ENCODE measurements around the gene NEDD1.
A peak's percentile ranks its signal among the peaks of the same experiment; 100 is the strongest.

The NEDD1 gene

DNA sequence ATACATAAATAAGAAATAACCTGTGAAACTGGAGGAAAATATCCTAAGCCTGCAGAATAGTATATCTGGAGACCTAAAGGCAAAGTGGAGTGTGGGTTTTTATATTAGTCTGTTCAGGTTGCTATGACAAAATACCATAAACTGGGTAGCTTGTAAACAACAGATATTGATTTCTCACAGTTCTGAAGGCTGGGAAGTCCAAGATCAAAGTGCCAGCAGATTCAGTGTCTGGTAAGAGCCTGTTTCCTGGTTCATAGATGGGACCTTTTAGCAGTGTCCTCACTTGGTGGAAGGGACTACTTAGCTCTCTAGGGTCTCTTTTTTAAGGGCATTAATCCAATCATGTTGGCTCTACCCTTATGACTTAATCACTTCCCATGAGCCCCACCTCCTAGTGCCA is 25.4 kb upstream of the NEDD1 start:
- TF ChIP-seq, protein P1, sequence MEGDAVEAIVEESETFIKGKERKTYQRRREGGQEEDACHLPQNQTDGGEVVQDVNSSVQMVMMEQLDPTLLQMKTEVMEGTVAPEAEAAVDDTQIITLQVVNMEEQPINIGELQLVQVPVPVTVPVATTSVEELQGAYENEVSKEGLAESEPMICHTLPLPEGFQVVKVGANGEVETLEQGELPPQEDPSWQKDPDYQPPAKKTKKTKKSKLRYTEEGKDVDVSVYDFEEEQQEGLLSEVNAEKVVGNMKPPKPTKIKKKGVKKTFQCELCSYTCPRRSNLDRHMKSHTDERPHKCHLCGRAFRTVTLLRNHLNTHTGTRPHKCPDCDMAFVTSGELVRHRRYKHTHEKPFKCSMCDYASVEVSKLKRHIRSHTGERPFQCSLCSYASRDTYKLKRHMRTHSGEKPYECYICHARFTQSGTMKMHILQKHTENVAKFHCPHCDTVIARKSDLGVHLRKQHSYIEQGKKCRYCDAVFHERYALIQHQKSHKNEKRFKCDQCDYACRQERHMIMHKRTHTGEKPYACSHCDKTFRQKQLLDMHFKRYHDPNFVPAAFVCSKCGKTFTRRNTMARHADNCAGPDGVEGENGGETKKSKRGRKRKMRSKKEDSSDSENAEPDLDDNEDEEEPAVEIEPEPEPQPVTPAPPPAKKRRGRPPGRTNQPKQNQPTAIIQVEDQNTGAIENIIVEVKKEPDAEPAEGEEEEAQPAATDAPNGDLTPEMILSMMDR (IDR thresholded peaks at IDR 0.05; ENCODE audit: low read depth, low read length), result no peak
- no peak overlapping the region for H3K4me3 ChIP-seq (replicated peaks in 1 of 2; ENCODE audit: low read depth in 2 of 2, low read length in 2 of 2)

DNA sequence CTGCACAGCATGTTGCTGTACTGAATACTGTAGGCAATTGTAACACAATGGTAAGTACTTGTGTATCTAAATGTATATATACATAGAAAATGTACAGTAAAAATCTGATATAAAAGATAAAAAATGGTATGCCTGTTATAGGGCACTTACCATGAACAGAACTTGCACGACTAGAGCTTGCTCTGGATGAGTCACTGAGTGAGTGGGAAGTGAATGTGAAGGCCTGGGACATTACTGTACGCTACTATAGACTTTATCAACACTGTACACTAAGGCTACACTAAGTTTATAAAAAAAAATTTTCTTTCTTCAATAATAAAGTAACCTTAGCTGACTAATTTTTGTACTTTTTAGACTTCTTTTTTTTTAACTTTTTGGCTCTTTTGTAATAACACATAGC is 24.2 kb upstream of the NEDD1 start:
- TF ChIP-seq, protein P1 (IDR thresholded peaks at IDR 0.05; ENCODE audit: low read depth, low read length), result no peak
- peak; percentile 66 to 83 for DNase-seq (ENCODE audit: low read depth in 2 of 2)
- no peak overlapping the region for H3K4me3 ChIP-seq (replicated peaks in 1 of 2; ENCODE audit: low read depth in 2 of 2, low read length in 2 of 2)

More for the DNA sequence above, 25.4 kb upstream of the NEDD1 start:
- DNase-seq (ENCODE audit: low read depth in 2 of 2), result no peak

DNA sequence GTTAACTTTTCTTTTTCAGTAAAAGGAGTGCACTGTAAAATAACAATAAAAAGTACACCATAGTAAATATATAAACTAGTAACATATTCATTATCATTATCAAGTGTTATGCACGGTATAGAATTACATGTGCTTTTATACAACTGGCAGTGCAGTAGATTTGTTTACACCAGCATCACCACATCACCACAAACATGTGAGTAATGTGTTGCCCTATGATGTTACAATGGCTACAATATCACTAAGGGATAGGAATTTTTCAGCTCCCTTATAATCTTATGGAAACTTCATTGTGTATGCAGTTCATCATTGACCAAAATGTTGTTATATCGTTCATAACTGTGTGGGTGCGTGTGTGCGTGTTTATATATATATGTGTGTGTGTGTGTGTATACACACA is 23.5 kb upstream of the NEDD1 start:
- TF ChIP-seq, protein P1 (IDR thresholded peaks at IDR 0.05; ENCODE audit: low read depth, low read length), result no peak
- no peak overlapping the region for H3K4me3 ChIP-seq (replicated peaks in 1 of 2; ENCODE audit: low read depth in 2 of 2, low read length in 2 of 2)
- no peak for DNase-seq (ENCODE audit: low read depth in 2 of 2)

DNA sequence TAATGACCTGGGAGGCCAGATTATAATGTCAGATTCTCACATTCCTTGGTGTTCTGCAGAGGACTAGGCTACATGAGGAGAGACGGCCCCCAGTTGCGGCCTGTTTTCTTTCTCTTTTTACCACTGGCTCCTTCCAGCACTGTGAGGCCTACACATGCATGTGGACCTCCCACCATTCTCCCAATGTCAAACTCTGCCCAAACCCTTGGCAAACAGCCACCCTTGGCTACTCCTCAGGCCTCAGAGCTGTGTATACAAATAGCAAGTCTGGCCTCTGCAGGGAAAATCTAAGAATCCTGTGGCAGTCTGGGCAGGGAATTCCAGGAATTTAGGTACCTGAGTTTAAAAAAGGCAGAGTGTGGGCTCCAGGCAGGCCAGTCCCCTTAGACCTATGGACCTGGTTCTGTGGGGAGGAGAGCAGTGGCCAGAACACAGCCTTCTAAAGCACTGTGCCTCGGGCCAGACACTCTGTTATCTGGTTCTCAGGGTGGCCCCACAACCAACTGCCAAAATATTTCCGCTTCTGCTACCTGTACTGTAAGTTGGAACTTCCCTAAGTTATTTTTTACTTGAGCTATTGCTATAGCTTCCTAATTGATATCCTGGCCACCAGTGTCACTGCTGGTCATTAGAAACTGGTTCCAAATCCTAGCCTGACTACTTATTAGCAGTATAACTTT is 19.9 kb upstream of the NEDD1 start:
- H3K4me3 ChIP-seq (replicated peaks in 1 of 2; ENCODE audit: low read depth in 2 of 2, low read length in 2 of 2), result no peak overlapping the region
- TF ChIP-seq, protein P1 (IDR thresholded peaks at IDR 0.05; ENCODE audit: low read depth, low read length), result no peak
- peak; percentile 56 to 92 for DNase-seq (ENCODE audit: low read depth in 2 of 2)

DNA sequence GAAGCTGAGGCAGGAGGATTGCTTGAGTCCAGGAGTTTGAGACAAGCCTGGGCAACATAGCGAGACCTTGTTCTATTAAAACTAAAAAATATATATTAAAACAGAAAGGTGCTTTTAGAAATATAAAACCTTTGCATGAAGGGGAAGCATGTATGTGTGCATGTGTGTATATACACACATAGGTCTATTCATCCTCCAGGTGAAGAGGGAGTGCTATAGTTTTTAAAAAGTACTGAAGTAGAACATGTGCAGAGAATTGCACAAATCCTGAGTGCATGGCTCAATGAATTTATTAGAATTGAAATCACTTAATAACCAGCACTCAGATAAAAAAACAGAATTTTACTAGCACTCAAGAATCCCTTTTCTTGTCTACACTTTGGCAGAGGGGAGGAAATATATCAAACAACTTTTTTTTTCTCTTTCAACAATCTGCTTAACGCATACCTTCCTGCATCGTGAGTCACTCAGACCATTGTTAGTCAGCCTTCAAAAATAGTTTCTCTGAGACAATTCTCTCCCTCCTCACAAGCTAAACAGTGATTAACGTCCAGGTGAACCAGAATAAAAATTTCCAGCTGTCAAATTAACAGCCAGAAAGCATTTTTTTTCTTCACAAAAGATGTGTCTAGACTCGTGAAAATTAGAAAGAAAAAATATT is 17.7 kb upstream of the NEDD1 start:
- TF ChIP-seq, protein P1 (IDR thresholded peaks at IDR 0.05; ENCODE audit: low read depth, low read length), result no peak
- H3K4me3 ChIP-seq (replicated peaks in 1 of 2; ENCODE audit: low read depth in 2 of 2, low read length in 2 of 2), result no peak overlapping the region
- DNase-seq (ENCODE audit: low read depth in 2 of 2), result peak; percentile 57 to 87

DNA sequence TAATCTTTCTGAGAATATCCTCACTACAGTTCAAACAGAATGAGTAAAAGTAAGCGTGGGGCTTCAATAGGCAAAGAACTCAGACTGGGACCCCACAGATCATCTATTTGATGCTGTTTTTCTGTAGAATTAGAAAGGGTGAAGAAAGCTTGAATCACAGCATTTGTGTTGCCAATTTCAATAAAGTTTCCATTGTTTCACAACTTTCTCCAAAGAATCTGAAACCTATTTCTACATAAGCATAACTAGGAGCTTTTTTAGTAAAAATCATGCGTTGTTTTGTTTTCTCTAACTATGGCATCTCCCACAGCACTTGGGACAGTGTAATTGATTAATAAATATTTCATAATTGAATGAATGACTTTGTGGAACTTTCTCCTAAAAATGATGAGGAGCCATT is 16.7 kb upstream of the NEDD1 start:
- H3K4me3 ChIP-seq (replicated peaks in 1 of 2; ENCODE audit: low read depth in 2 of 2, low read length in 2 of 2), result no peak overlapping the region
- DNase-seq (ENCODE audit: low read depth in 2 of 2), result peak in 1 of 2 donors; percentile 74
- TF ChIP-seq, protein P1 (IDR thresholded peaks at IDR 0.05; ENCODE audit: low read depth, low read length), result no peak
